Hematopoietic multipotent progenitor cell (in vitro differentiated cells): ENCODE measurements around the gene TRAF2. TPM values are rescaled to one million over a fixed set of nuclear protein-coding genes. Genes with fewer than 3 reads are reported as not detected.

Source experiments
- DNase-seq, 3 donors: peaks; one replicate each; pipeline ENCODE4 v3.0.0-alpha.2; 2011 to 2015; ENCODE audit warnings: low read depth in 2 of 3, low spot score in 2 of 3
- total RNA-seq: library from RNA; depleted of rRNA; stranded (reverse); fragments of >200 nt; gene quantifications from one replicate; pipeline ENCODE4 v1.2.3, GENCODE V29; 2012

The TRAF2 gene
- total RNA-seq, 1 donor: 20.5 TPM

DNA sequence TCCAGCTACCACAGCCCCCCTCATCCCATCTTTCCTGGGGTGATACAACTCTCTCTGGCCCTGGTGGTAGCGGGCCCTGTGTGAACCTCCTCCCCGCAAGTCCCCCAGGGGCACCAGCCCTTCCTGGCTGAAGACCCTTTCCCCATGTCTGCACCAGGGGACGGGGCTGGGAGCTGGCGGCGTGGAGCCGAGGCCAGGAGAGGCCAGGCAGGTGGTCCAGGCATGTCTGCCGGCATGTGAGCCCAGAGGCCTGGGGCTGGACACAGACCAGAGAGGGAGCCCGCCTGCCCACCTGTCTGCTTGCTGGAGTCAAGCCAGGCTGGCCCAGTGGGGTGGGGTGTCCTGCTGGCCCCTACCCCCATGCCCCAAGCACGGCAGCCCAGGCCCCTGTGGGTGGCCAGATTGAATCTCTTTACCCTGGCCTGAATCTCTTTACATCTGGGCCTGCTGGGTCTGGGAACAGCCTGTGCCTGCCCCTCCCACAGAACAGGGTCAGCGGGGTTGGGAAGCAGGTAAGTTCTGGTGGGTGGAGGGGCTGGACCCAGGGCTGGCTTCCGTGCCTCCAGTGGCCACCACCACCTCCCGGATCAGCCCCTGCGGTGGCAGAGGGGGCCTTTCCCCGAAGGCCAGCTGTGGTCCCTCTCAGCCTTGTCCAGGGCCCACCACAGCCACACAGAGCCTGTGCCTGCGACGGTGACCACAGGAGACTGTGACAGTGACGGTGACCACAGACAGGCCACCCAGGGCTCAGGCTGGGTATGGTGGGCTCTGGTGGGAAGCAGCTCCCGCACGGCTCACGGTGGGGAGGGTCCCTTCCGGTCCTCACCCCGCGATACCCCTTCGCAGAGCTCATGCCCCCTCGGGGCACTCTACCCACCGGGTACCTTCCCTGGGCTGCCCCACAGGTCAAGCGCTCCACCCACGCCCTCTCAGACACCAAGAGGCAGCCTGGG is 72.9 kb downstream of the TRAF2 start:
- DNase-seq: no peak

DNA sequence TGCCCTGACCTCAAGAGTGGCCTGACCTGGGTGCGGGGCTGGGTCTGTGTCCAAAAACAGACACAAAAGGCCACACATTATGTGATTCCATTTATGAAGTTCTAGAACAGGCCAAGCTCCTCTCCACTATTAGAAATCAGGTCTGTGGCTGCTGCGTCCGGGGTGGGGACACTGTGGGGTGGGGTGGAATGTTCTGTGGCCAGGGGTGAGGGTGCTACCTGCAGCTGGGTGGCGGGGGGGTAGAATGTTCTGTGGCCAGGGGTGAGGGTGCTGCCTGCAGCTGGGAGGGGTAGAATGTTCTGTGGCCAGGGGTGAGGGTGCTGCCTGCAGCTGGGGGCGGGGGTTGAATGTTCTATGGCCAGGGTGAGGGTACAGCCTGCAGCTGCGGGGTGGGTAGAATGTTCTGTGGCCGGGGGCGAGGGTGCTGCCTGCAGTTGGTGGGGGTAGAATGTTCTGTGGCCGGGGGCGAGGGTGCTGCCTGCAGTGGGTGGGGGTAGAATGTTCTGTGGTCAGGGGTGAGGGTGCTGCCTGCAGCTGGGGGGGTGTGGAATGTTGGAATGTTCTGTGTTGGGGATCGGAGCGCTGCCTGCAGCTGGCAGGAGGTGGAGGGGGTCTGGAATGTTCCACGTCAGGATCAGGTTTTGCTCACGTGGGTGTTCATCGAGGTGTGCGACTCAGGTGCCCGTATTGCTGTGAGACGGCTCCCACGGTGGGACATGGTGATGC is 74.1 kb downstream of the TRAF2 start:
- no peak for DNase-seq

- no peak for DNase-seq
These were observed 74.6 kb downstream of the TRAF2 start for GRCh38 chr9:136960938-136961275.

DNA sequence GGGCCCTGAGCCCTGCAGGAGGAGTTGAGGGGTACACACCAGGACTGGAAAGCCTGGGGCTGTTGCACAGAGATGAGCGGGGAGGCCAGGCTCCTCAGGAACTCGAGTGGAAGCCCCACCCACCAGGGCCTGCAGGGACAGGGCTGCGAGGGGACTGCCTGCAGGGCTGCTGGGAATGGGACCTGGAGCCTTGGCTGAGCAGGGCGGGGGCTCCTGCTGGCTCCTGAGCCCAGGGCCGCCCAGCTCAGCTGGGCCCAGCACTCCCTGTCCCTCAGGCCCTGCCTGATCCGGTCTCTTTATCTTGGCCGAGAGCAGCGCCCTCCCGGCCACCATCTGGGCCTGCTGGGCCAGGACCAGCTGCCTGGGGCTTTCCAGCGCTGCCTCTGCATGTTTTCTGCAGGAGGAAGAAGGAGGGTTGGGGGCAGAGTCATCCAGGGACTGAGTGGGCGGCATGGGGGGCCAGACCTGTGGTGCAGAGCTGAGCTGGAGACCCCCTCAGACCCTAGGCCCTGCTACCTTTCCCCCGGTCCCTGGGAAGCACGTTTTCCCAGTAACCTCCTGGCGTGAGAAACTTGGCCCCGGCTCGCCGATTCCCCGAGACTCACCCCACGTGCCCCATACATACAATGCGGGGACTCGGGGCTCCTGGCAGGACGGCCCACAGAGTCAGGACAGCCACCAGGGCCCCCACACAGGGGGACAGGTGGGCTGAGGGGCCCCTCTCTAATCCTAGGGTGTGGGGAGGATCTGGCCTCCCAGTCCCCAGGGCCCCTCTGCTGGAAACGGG is 75.2 kb downstream of the TRAF2 start:
- no peak for DNase-seq

DNA sequence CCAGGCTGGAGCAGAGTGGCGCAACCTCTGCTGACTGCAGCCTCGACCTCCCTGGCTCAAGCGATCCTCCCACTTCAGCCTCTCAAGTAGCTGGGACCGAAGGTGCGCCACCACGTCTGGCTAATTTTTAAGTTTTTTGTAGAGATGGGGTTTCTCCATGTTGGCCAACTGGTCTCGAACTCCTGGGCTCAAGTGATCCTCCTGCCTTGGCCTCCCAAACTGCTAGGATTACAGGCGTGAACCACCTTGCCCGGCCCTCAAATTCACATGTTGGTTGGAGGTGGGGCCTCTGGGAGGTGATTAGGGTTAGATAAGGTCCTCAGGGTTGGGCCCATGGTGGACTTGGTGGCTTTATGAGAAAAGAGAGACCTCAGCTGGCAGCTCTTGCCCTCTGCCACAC is 75.8 kb downstream of the TRAF2 start:
- DNase-seq: no peak

DNA sequence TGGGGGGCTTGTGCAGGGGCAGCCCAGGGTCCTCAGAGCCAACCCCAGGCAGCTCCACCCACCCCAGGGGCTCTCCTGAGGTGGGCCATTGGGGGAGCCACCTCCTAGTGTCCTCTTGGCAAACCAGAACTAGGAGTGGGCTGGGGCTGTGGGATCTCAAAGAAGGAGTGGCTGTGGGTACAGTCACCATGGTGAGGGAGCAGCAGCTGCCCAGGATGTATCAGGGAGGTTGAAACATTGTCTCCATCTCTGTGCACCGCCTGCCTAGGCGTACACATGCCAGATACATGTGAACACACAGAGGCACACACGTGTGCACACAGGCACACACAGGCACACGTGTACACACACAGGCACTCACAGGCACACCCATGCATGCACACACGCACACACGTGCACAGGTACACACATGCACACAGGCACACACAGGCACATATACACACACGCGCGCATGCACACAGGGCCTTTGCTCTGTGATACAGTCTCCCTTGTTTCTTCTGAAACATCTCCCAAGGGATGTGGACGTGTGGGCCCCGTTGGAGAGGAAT is 76.5 kb downstream of the TRAF2 start:
- no peak for DNase-seq

DNA sequence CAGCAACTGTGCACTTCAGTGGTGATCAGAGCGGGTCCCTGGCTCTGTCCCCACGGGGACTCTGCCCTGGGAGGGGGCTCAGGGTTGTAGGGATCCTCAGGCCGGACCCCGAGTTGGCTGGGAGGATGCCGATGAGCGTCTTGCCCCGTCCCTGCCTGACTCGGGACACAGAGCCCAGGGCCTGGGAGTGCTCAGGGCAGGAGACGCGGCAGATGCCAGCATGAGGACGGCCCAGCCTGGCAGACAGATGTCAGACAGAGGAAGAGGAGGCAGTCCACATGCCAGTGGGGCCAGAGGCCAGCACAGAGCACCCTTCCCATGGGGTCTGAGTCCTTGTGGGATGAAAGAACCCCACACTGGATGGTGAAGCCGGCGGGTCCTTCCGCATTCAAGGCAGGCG is 77.0 kb downstream of the TRAF2 start:
- no peak for DNase-seq

GRCh38 chr9:136963751-136964150 is 77.4 kb downstream of the TRAF2 start:
- DNase-seq: no peak

DNA sequence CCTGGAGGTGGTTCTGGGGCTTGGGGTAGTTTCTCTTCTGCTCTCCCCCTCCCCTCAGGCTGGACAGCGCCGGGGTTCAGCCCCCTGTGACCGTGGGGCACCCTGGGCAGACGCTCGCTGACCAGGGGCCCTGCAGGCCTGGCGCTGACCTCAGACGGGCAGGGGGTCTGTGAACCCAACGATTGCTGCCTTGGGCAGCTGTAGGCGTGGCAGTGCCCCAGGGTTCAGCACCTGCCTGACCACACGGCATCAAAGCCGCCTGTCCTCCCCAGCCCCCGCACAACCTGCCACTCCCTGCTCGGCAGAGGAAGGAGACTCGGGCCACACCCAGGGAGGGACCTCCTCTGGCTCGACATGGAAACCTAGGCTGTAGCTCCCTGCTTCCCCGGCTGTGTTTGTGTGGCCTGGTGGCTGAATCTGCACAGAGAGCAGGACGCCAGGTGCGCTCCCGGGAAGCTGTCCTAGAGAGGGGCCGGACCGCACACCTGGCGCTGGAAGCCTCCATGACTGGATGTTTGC is 77.9 kb downstream of the TRAF2 start:
- no peak for DNase-seq

GRCh38 chr9:136964833-136965422 is 78.6 kb downstream of the TRAF2 start:
- no peak for DNase-seq

DNA sequence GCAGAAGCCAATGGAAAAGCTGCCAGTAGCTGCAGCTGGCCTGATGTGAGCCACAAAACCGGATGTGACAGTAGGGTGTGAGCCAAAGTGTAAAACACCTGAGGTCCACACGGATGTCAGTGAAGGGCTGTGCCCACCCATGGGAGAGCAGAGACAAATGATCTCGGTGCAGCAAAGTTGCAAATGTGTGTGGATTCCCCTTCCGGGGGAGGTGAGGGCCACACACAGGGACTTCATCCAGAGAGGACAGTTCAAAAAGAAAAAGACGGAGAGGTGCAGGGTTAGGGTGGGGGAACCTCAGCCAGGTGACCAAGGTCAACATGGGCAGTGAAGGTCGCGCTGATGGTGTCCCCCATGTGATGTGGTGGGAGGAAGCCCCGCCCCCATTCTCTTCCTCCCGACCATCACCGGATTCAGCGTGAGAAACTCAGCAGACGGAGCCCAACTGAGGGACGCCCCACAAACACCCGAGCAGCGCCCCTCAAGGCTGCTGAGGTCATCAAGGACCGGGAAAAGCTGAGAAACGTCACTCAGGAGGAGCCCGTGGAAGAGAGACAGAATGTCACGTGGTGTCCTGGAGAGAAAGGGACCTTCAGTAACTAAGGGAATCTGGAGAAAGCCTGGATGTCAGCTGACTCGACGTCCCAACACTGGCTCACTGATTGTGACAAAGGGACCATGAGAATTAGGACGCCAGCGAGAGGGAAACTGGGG is 79.6 kb downstream of the TRAF2 start:
- DNase-seq: no peak

- no peak for DNase-seq
These were observed 82.2 kb downstream of the TRAF2 start for GRCh38 chr9:136968333-136969127.

DNA sequence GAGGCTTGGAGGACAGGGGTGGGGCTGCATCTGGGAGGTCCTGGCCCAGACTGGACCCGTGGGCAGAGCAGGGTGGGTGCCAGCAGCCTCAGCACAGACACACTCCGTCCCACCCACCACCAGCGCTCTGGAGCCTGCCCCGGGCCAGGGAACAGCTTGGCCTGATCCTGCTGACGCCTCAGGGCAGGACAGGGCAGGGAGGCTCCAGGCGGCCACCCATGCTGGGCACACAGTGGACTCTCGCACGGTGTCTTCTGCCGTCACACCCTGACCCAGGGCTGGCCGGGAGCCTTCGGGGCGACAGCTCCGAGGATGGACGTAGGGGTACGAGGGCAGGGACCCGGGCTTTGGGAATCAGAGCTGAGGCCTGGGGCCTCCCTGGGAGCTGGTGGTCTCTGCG is 82.8 kb downstream of the TRAF2 start:
- no peak for DNase-seq

- DNase-seq: no peak
These were observed 83.5 kb downstream of the TRAF2 start for GRCh38 chr9:136969774-136970173.

DNA sequence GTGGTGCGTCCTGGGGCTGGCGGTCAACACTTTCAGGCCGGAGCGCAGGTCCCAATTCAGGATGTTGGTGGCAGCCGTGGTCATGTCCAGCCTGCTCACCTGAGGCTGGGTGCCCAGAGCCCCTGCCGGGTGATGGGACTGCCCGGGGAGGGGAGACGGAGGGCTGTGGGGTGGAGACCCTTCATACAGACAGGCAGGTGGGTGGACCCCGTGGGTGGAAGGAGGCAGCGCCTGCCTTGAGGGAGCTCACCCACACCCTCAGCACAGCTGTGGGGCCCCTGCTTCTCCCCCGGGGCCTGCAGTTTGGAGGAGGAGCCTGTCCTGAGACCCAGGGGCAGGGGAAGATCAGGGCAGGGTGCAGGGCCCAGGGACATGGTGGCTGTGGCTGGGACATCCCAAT is 84.0 kb downstream of the TRAF2 start:
- DNase-seq: no peak

GRCh38 chr9:136971746-136972145 is 85.4 kb downstream of the TRAF2 start:
- no peak for DNase-seq

DNA sequence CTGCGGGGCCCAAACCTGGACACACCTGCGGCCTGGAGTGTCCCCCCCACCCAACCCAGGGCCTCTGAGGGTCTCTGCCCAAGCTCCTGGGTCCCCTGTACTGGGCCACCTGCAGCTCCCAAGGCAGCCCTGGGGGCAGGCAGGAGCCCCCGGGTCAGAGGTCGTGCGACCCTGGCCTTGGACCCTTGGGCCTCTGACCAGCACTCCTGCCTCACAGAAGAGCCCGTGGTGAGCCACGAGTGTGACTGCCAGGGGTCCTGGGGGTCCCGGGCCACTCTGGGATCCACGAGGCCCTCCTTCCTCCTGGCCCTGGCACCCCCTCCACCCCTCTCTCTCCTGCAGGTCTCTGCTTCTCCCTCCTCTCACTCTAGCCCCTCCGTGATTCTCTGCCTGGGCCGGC is 86.0 kb downstream of the TRAF2 start:
- no peak for DNase-seq

DNA sequence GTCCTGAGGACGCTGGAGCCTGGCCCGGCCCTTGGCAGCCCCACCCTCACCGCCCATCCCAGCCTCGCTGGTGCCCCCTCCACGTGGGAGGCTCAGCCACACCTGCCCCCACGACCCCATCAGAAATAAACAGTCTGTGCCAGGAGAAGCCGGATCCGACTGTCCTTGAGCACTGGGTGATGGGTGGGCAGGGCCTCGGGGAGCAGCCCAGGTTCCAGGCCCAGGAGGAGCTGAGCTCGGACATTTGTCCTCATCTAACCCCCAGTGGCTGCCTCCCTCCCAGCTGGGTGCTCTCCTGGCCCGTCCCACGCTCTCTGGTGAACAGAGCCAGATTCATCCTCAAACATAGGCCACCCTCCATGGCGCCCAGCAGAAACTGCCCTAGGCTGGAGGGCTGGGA is 86.4 kb downstream of the TRAF2 start:
- no peak for DNase-seq
